ENCODE data around the gene FHOD3. TPM values are rescaled to one million over a fixed set of nuclear protein-coding genes. Genes with fewer than 3 reads are reported as not detected.

Gene FHOD3
- total RNA-seq, 1 experiment from 2014 or later = 43.0 TPM

DNA sequence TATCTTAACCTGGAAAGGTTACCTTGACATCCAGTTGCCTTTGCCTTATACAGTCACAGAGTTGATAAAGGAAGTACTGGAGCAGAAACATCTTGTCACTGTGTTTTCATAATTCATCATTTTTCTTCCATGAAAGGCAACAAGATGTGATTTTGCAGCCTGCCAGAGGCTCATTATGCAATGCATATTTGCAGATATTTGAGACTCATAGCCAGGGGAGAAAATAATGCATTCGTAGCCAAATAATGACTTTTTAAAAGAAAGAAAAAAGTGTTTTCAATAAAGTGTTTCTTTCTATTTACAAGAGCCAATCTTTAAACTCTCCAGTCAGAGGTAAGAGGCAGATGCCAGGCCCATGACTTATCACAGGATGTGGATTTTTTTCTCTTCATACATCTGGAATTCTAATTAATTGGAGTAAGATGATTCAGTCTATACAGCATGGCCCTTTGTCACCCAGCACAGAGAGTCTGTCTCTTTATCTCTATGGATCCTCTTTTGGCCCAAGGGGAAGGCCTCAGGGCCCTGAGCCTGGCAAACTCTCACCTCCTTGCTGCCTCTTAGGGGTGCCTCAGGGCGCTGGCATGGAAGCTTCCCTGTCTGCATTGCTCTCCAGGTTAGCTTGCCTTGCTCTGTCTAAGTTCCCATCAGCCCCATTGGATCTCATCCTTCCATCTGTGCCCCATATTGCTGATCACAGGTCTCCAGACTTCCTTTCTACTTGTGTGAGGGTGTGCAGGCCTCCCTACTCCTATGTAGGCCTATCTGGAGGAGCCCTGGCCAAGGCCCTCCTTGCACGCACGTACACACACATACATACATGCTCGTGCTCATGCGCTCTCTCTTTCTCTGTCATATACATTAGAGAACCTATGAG lies 283.6 kb downstream of the FHOD3 start:
- peak; percentile 87 for DNase-seq (ENCODE audit: low read depth)

- no peak for DNase-seq (ENCODE audit: low read depth)
Measured at GRCh38 chr18:36582988-36583745, 285.7 kb downstream of the FHOD3 start.

DNA sequence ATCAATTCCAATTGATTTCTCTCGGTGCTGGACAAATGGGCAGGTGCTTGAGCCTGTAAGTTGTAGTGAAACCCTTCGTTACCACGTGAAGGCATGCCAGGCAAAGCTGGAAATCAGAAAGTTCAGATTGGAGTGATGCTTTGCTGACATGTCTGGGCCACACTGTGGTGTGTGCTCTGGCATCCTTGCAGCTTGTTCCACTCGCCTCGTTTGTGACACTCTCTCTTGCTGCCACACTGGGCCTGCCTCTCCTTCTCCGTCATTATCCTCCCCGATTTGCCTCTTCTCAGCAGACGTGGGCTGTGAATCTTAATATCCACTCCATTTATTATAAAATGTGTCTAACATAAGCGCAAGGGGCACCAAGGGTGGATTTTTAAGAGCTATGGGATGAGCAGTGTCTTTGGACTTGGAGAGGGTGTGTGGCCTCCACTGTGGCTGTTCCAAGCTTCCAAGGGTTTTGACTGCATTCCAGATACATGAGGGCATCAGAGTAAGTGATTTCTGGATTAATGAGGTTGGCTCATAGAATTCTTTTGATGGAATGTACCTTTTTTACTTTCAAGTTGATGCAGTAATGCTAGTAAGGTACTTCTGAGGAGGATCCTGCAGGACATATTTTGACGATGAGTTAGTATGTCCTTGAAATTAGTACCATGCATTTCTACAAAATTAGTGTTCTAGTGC lies 292.5 kb downstream of the FHOD3 start:
- DNase-seq (ENCODE audit: low read depth) = no peak

- DNase-seq (ENCODE audit: low read depth) = no peak
Measured at GRCh38 chr18:36590621-36591580, 293.4 kb downstream of the FHOD3 start.

DNA sequence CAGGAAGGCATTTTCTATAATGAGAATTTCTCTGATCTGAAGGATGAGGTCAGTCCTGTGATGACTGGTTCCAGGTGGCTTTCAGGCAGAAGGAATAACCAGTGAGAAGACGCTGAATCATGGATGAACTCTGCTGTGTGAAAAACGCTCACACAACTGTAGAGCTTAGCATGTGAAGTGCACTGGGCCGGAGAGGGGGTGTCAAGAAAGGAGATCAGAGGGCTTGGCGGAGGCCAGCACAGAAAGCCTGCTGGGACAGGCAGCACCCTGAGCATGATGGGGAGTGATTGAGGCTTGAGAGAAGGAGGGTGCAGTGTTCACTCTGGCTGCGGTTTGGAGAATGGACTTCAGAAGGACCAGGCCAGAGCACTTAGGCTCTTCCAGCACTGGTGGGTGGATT lies 294.8 kb downstream of the FHOD3 start:
- peak; percentile 33 for DNase-seq (ENCODE audit: low read depth)

- peak; percentile 53 for DNase-seq (ENCODE audit: low read depth)
Measured at GRCh38 chr18:36593001-36593400, 295.5 kb downstream of the FHOD3 start.

DNA sequence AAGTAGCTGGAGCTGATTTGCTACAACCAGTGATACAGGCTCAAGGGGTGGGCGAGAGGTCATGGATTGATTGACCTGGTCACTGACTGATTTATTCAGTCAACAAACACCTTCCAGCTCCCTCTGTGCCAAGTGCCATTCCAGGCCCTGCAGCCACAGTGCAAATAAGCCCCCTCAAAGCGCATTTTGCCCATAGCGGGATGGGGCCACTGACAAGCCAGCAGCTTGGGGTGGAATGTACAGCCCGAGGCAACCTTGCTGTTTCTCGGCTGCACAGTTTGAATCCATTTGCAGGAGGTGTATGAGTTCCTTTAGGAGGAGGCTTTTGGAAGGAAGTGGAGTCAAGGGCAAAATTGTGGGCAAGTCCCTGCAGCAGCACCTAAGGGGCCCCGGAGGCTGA lies 296.1 kb downstream of the FHOD3 start:
- no peak for DNase-seq (ENCODE audit: low read depth)

DNA sequence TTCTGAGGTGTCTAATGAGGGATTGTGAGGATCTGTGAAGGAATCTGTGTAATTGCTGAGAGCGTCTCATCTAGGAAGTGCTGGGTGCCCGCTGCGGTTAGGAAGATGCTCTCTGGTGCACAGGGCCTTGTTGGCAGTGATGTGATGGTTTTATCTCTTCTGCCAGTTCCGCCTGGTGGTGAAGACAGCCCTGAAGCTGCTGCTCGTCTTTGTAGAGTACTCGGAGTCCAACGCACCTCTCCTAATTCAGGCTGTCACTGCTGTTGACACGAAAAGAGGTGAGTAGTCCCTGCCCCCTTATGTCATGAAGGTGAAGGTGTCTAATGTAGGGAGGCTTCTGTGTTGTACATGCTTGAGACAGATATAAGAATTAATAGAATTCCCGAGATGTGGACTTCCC lies 297.1 kb downstream of the FHOD3 start:
- DNase-seq (ENCODE audit: low read depth) = no peak

DNA sequence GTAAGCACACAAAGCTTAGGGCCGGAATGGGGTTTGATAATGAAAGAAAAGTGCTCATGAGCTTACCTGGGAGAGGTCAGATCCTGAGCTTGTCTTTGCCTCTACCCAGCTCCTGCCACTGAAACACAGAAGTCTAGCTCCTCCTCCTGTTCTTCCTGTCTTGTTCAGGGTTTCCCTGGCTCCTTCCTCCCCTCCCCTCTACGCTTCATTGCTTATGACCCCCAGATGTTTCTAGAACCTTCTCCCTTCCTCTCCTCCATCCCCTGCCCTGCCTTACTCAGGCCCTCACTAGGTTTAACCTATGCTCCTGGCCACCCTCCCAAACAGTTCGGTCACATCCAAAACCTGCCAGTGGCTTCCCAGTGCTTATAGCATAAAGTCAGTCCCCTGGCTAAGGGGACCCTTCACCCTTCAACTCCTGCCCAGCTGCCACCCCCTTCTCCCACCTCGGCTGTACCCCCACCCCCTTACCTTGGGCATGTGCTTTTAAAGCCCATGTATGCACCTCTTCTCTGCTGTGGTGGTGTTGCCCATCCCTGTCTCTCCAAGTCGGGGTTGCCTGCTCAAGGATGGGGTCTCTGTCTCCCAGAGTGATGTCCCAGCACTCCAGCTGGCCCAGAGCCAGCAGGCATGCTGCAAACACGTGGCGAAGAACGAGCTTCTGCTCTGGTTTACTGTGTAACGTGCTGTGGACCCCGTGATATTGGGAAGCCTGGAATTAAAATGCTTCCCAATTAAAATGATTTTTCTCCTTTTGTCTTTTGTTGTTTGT lies 297.7 kb downstream of the FHOD3 start:
- no peak for DNase-seq (ENCODE audit: low read depth)

GRCh38 chr18:36595818-36596215 lies 298.3 kb downstream of the FHOD3 start:
- no peak for DNase-seq (ENCODE audit: low read depth)

DNA sequence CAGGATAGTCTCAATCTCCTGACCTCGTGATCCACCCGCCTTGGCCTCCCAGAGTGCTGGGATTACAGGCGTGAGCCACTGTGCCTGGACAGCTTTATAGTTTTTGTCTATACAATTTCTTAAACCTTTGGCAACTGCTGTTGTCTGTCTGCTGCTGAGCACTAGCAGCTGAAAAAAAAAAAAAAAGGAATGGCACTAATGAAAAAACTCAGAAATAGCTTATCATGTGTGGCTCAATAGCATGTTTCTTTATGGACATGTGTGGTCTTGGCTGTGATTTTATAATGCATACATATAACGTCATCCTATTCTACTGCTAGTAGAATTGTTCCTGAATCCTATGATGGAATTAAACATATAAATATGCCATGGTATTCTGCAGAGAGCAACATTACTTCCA lies 300.1 kb downstream of the FHOD3 start:
- DNase-seq (ENCODE audit: low read depth) = no peak

- no peak for DNase-seq (ENCODE audit: low read depth)
Measured at GRCh38 chr18:36600548-36600947, 303.0 kb downstream of the FHOD3 start.

DNA sequence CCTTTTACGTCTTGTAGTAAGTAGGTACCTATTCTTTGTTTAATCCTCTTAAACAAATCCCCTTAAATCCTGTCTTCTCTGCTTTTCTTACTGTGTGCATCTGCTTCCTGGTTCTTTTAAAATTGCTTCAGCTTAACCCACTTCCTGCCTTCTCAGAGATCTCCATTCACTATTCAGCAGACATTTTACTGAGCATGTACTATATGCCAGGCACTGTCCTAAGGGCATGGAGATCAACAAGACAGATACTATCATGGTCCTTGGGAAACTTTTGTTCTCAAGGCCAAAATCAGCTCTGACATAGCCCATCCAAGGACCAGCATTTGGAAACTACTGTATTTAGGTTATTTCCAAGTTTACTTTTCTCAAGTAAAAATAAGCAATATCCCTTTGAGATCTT lies 303.8 kb downstream of the FHOD3 start:
- DNase-seq (ENCODE audit: low read depth) = no peak

GRCh38 chr18:36602071-36602470 lies 304.6 kb downstream of the FHOD3 start:
- DNase-seq (ENCODE audit: low read depth) = no peak

DNA sequence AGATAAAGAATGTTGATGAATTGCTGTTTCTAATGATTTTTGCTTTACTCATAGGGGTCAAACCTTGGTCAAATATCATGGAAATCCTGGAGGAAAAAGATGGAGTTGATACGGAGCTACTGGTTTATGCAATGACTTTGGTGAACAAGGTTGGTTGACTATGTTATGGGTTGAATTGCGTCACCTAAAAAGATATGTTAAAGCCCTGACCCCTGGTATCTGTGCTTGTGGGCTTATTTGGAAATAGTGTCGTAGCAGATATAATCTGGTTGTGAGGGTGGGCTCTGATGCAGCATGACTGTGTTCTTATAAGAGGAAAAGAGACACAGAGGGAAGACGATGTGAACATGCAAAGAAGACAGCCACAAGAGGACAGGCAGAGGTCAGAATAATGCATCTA lies 305.1 kb downstream of the FHOD3 start:
- DNase-seq (ENCODE audit: low read depth) = no peak

DNA sequence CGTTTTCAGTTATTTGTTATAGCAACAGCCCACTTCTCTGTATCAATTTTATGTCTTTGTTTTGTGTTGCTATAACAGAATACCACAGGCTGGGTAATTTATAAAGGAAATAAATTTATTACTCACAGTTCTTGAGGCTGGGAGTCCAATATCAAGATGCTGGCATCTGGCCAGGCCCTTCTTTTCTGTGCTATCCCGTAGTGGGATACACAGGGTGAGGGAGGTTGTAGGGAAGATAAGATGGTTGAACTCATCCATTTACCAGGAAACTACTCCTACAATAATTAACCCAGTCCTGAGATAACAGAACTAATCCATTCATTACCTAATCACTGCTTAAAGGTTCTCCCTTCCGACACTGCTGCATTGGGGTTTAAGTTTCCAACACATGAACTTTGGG lies 310.6 kb downstream of the FHOD3 start:
- DNase-seq (ENCODE audit: low read depth) = no peak

DNA sequence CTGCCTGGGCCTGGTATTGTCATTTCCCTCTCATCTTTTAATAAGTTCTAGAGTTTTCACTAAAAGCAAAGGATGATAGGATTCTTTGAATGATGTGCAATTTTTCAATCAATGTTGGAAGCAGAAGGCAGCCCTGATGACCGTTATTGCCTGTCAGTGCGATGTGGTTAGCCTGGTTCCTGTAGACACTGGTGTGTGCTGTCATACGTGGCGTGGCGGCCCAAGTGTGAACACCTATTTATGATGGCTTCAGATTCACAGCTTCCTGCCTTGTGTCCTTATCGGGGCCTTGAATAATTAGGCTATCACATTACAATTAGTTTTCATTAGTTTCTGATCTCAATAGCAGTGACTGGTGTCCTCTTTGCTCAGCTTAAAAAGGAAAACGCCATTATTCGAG lies 312.7 kb downstream of the FHOD3 start:
- no peak for DNase-seq (ENCODE audit: low read depth)

GRCh38 chr18:36610661-36611060 lies 313.1 kb downstream of the FHOD3 start:
- DNase-seq (ENCODE audit: low read depth) = no peak

DNA sequence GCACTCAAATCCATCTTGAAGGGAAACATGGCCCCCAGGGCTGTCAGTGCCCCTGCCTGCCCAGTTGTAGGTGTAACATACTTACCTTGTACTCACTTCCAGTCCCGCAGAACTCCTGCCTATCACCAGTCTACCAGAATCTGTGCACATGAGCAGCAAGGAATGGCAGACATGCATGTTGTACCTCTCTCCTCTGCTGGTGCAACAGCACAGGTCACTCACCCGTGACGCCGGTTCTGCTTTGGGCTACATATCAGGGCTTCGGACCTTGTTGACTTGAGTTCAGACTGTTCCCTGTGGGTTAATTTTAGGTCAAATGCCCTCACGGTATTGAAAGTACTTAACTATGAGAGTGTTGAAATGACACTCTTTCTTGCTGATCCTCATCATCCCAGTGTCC lies 315.6 kb downstream of the FHOD3 start:
- DNase-seq (ENCODE audit: low read depth) = no peak

- no peak for DNase-seq (ENCODE audit: low read depth)
Measured at GRCh38 chr18:36613810-36614209, 316.3 kb downstream of the FHOD3 start.

Measured in HT1080 (cell line).